ENCODE measurements around the gene SFRP2.

- TF ChIP-seq, protein P1, sequence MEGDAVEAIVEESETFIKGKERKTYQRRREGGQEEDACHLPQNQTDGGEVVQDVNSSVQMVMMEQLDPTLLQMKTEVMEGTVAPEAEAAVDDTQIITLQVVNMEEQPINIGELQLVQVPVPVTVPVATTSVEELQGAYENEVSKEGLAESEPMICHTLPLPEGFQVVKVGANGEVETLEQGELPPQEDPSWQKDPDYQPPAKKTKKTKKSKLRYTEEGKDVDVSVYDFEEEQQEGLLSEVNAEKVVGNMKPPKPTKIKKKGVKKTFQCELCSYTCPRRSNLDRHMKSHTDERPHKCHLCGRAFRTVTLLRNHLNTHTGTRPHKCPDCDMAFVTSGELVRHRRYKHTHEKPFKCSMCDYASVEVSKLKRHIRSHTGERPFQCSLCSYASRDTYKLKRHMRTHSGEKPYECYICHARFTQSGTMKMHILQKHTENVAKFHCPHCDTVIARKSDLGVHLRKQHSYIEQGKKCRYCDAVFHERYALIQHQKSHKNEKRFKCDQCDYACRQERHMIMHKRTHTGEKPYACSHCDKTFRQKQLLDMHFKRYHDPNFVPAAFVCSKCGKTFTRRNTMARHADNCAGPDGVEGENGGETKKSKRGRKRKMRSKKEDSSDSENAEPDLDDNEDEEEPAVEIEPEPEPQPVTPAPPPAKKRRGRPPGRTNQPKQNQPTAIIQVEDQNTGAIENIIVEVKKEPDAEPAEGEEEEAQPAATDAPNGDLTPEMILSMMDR (IDR thresholded peaks at IDR 0.05), result no peak
- no peak for TF ChIP-seq POLR2A (IDR thresholded peaks at IDR 0.05)
These were observed 25.5 kb downstream of the SFRP2 start for GRCh38 chr4:153763404-153763803.
